GM12878 (cell line): ENCODE data around the gene DMXL2. TPM values are rescaled to one million over a fixed set of nuclear protein-coding genes. Genes with fewer than 3 reads are reported as not detected.

Experiments
- ATAC-seq: fragments of 200-7000 bp; cut with Tn5 transposase; 3 replicates; pipeline ENCODE4 v1.9.1; 2020; ENCODE audit warnings: mild to moderate bottlenecking, moderate library complexity
- BruUV-seq: library from RNA; stranded (reverse); fragments of 400-500 nt; replicated peaks from 2 replicates; lab custom pipeline; 2021; lab: Mats Ljungman, UMichigan
- CTCF ChIA-PET: fragments of 300-600 bp; sonication (Branson Sonifier 250); formaldehyde crosslinking; extraction: SDS; loops from one replicate; lab custom pipeline; 2021; ENCODE audit warnings: inconsistent platforms; lab: Yijun Ruan, JAX
- POLR2A ChIA-PET: fragments of 350-600 bp; formaldehyde crosslinking; extraction: SDS; loops from one replicate; lab custom pipeline; 2021; ENCODE audit warnings: inconsistent platforms; lab: Charles Lee
- RAD21 ChIA-PET: fragments of 300-600 bp; sonication (Branson Sonifier 250); formaldehyde crosslinking; loops from one replicate; lab custom pipeline; 2023; ENCODE audit warnings: antibody characterized with exemption; ENCODE audit not compliant: unreplicated experiment; lab: Charles Lee
- SMC1A ChIA-PET: fragments of 300-600 bp; sonication (Branson Sonifier 250); formaldehyde crosslinking; loops from one replicate; lab custom pipeline; 2023; ENCODE audit not compliant: unreplicated experiment, uncharacterized antibody; lab: Charles Lee
- DNase-seq: peaks from one replicate; pipeline ENCODE4 v3.0.0-alpha.2; 2011; ENCODE audit warnings: low read depth, low spot score
- FAIRE-seq: peaks from 3 replicates; lab custom pipeline; 2011; peaks lifted over from hg19 to GRCh38; lab: Jason Lieb, UNC
- H2AFZ ChIP-seq: 2 replicates; pipeline ENCODE4 v1.6.0; 2011; ENCODE audit warnings: low read depth, low read length, control low read depth; ENCODE audit not compliant: control insufficient read depth
- H3K27ac ChIP-seq: 2 replicates; pipeline ENCODE4 v1.5.1; 2011; ENCODE audit warnings: control low read depth; ENCODE audit not compliant: control insufficient read depth, insufficient read depth
- H3K27me3 ChIP-seq, 2 experiments: replicated peaks in 1 of 2; 2 replicates each; pipeline versions ENCODE4 v1.6.0 to v1.6.1; 2011; ENCODE audit warnings: low read length in 1 of 2; ENCODE audit not compliant: control insufficient read depth in 2 of 2, insufficient read depth in 2 of 2
- H3K36me3 ChIP-seq, 2 experiments: 2 replicates each; pipeline ENCODE4 v1.5.1; 2011; ENCODE audit warnings: low read length in 1 of 2; ENCODE audit not compliant: control insufficient read depth in 2 of 2, insufficient read depth in 2 of 2
- H3K4me1 ChIP-seq: 2 replicates; pipeline ENCODE4 v1.6.1; 2011; ENCODE audit warnings: mild to moderate bottlenecking, low read length, moderate library complexity, mixed read lengths; ENCODE audit not compliant: control insufficient read depth, insufficient read depth
- H3K4me2 ChIP-seq: 2 replicates; pipeline ENCODE4 v1.6.0; 2011; ENCODE audit warnings: control low read depth; ENCODE audit not compliant: control insufficient read depth, insufficient read depth
- H3K4me3 ChIP-seq: fragments of 200-600 bp; sonication (generic); 2 replicates; pipeline ENCODE4 v1.5.1; 2016
- H3K79me2 ChIP-seq: 2 replicates; pipeline ENCODE4 v1.6.0; 2011; ENCODE audit warnings: low read length; ENCODE audit not compliant: control insufficient read depth, insufficient read depth
- H3K9ac ChIP-seq: 2 replicates; pipeline ENCODE4 v1.8.0; 2011; ENCODE audit warnings: low read length, control low read depth, mixed read lengths; ENCODE audit not compliant: control insufficient read depth, insufficient read depth
- H3K9me3 ChIP-seq: replicated peaks from 3 replicates; pipeline ENCODE4 v1.5.1; 2011; ENCODE audit warnings: mild to moderate bottlenecking, low read length; ENCODE audit not compliant: control insufficient read depth, insufficient read depth
- H4K20me1 ChIP-seq: 2 replicates; pipeline ENCODE4 v1.6.0; 2011; ENCODE audit not compliant: control insufficient read depth, insufficient read depth
- EGR1 ChIP-seq, 2 experiments: IDR thresholded peaks; 1 replicate in 1 of 2; 2 replicates in 1 of 2; pipeline ENCODE4 v1.6.1; 2011 to 2012; ENCODE audit warnings: low read depth in 2 of 2, low read length in 2 of 2, borderline replicate concordance in 1 of 2, mild to moderate bottlenecking in 1 of 2, moderate library complexity in 1 of 2
- FOXM1 ChIP-seq: IDR thresholded peaks from 2 replicates; pipeline ENCODE4 v1.6.1; 2012; ENCODE audit warnings: low read depth, mild to moderate bottlenecking, inconsistent platforms, low read length, moderate library complexity
- MYC ChIP-seq: IDR thresholded peaks from 2 replicates; pipeline ENCODE4 v1.6.1; 2011; ENCODE audit warnings: mild to moderate bottlenecking, low read length, moderate library complexity, inconsistent platforms; ENCODE audit not compliant: insufficient read depth, insufficient replicate concordance, insufficient read length, severe bottlenecking
- NFYB ChIP-seq: IDR thresholded peaks from 2 replicates; pipeline ENCODE4 v1.6.1; 2011; ENCODE audit warnings: low read depth, mild to moderate bottlenecking, low read length, improper control_type of control experiment, moderate library complexity; ENCODE audit not compliant: insufficient read depth
- PAX5 ChIP-seq: IDR thresholded peaks from 2 replicates; pipeline ENCODE4 v1.6.1; 2011; ENCODE audit warnings: low read depth, low read length, borderline replicate concordance
- PRDM15 ChIP-seq: fragments of 450-650 bp; formaldehyde crosslinking; IDR thresholded peaks from 2 replicates; pipeline ENCODE4 v1.4.0; 2020; ENCODE audit warnings: mild to moderate bottlenecking, moderate library complexity
- RCOR1 ChIP-seq: conservative IDR thresholded peaks from 2 replicates; pipeline ENCODE4 v1.6.1; 2012; ENCODE audit warnings: low read depth, low read length, improper control_type of control experiment
- RELA ChIP-seq: fragments of 450-650 bp; IDR thresholded peaks from 2 replicates; pipeline ENCODE4 v1.8.0; 2014; ENCODE audit warnings: borderline replicate concordance; ENCODE audit not compliant: partially characterized antibody
- SMARCA5 ChIP-seq: fragments of 450-650 bp; IDR thresholded peaks from 2 replicates; pipeline ENCODE4 v1.6.1; 2017; ENCODE audit warnings: mild to moderate bottlenecking
- SRF ChIP-seq, 2 experiments: IDR thresholded peaks; 2 replicates each; pipeline ENCODE4 v1.6.1; 2011; ENCODE audit warnings: low read depth in 2 of 2, low read length in 2 of 2, mild to moderate bottlenecking in 1 of 2, moderate library complexity in 1 of 2
- ZNF274 ChIP-seq: IDR thresholded peaks from one replicate; pipeline ENCODE4 v1.8.0; 2011; ENCODE audit not compliant: insufficient read length, insufficient read depth
- ZNF687 ChIP-seq: fragments of 450-650 bp; IDR thresholded peaks from 2 replicates; pipeline ENCODE4 v1.6.1; 2017; ENCODE audit warnings: mild to moderate bottlenecking, moderate library complexity
- ZSCAN29 ChIP-seq: fragments of 450-650 bp; IDR thresholded peaks from 2 replicates; pipeline ENCODE4 v1.6.1; 2017; ENCODE audit warnings: mild to moderate bottlenecking, moderate library complexity
- WGBS: methylation state at CpG from one replicate; pipeline ENCODE4 v1.1.6; 2016; ENCODE audit warnings: low lambda C conversion rate; ENCODE audit not compliant: insufficient replicate concordance, insufficient coverage; ENCODE audit errors: missing lambda C conversion rate; 5-methylcytosine and 5-hydroxymethylcytosine counted together
- in situ Hi-C: fragments of 300-500 bp; cut with MboI; formaldehyde crosslinking; loops from 9 replicates; pipeline ENCODE4 v1.14.3; 2018; ENCODE audit warnings: mixed read lengths
- intact Hi-C: fragments of 100-400 bp; cut with micrococcal nuclease; formaldehyde crosslinking; loops from one replicate; pipeline ENCODE4 v1.14.2; 2022; ENCODE audit not compliant: unreplicated experiment
- polyA plus RNA-seq, 11 experiments: library from polyadenylated mRNA; depleted of rRNA in 4 of 11; unstranded in 6 of 11; stranded (reverse) in 5 of 11; fragments of >200 nt; fragmentation: Nextera tagmentation in 4 of 11; fragmentation: Illumina TruSeq in 1 of 11; extraction: Ambion mirVana in 4 of 11; extraction: Trizol in 1 of 11; gene quantifications; 1 replicate in 1 of 11; 2 replicates in 10 of 11; pipeline versions ENCODE4 v1.2.1 to v1.2.3, GENCODE V29; 2011 to 2016; ENCODE audit warnings: inconsistent platforms in 2 of 11, missing spikeins in 2 of 11, low read depth in 1 of 11
- total RNA-seq, 4 experiments: library from RNA; depleted of rRNA in 3 of 4; stranded (reverse); fragments of >200 nt in 3 of 4; fragmentation: Illumina TruSeq in 1 of 4; extraction: Trizol in 1 of 4; gene quantifications; 2 replicates each; pipeline versions ENCODE4 v1.2.1 to v1.2.3, GENCODE V29; 2013 to 2021
- TF ChIP-seq, protein P1 (sequence below): fragments of 450-650 bp; IDR thresholded peaks from 2 replicates; pipeline ENCODE4 v1.6.1; 2017; ENCODE audit warnings: mild to moderate bottlenecking

DMXL2 gene
- total and polyA plus RNA-seq, 10 of the 15 experiments (the other 5 are each of a cell fraction or from before 2014, with no cell fraction given): 8.5 to 32.1 (median 22.0) TPM

GRCh38 chr15:51448622-51449399 lies 173.8 kb downstream of the DMXL2 start:
- Histone ChIP-seq H3K27me3 (no peaks in the 10 kb centered on the region), H3K4me2 (no peak overlapping the region), H3K9me3 (no peaks in the 10 kb centered on the region; the same call in 2 of the 3 replicates), H3K79me2 (no peaks in the 10 kb centered on the region), H3K36me3 (no peaks in the 10 kb centered on the region), H4K20me1 (no peaks in the 10 kb centered on the region), H3K4me3 (no peak overlapping the region), H3K27ac (no peak overlapping the region), H2AFZ (no peak overlapping the region), H3K9ac (no peak overlapping the region), H3K4me1 (no peaks in the 10 kb centered on the region)
- RAD21 ChIA-PET: no interaction called here
- FAIRE-seq (no peak), ATAC-seq (no peak), DNase-seq (no peak)
- BruUV-seq: no TSS peak
- POLR2A ChIA-PET: no interaction called here
- 73% methylated on average over 7 of the region's 7 CpGs for WGBS
- in situ Hi-C loops (no loop called here), intact Hi-C loops (no loop called here)
- CTCF ChIA-PET: no interaction called here
- SMC1A ChIA-PET: no interaction called here
- TF ChIP-seq RELA (no peak), SMARCA5 (no peak), NFYB (no peak), ZSCAN29 (no peak), RCOR1 (no peak), PRDM15 (CRISPR knock-in tag) (no peak), MYC (no peak), PAX5 (no peak), SRF (IDR thresholded peaks at IDR 0.05; ENCODE audit: low read depth in 2 of 2, low read length in 2 of 2) (no peak), ZNF687 (no peak), EGR1 (IDR thresholded peaks at IDR 0.05; ENCODE audit: borderline replicate concordance in 1 of 2, low read depth in 2 of 2, low read length in 2 of 2) (no peak), ZNF274 (no peak), FOXM1 (no peak)
- TF ChIP-seq, protein P1, sequence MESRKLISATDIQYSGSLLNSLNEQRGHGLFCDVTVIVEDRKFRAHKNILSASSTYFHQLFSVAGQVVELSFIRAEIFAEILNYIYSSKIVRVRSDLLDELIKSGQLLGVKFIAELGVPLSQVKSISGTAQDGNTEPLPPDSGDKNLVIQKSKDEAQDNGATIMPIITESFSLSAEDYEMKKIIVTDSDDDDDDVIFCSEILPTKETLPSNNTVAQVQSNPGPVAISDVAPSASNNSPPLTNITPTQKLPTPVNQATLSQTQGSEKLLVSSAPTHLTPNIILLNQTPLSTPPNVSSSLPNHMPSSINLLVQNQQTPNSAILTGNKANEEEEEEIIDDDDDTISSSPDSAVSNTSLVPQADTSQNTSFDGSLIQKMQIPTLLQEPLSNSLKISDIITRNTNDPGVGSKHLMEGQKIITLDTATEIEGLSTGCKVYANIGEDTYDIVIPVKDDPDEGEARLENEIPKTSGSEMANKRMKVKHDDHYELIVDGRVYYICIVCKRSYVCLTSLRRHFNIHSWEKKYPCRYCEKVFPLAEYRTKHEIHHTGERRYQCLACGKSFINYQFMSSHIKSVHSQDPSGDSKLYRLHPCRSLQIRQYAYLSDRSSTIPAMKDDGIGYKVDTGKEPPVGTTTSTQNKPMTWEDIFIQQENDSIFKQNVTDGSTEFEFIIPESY: no peak
